ENCODE data around the gene PTCH1.

PTCH1 gene

DNA sequence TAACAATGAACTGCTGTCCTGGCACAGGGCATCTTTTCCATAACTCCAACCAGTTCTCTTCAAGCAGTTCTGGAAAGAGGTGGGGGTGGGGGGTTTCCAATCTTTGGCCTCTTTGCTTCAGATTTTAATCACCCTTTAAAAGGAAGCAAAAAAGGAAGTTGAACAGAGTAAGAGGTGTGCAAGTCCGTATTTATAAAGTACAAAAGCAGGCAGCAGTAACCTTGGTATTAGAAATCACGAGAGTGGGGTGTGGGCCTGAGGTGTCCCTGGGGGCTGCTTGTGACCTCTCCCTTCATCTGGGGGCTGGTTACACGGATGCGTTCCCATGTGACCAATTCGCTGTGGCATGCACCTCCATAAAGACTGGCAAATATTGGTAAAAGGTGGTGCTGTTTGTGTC, 70.5 kb downstream of the PTCH1 start:
- Histone ChIP-seq H3K4me1 (ENCODE audit: control insufficient read depth, insufficient read depth, low read length) (no peaks in the 10 kb centered on the region), H3K9ac (ENCODE audit: low read length) (no peak overlapping the region), H3K36me3 (ENCODE audit: control insufficient read depth, insufficient read depth, low read length, severe bottlenecking) (peaks cover 33% of the 10 kb centered on the region), H3K4me3 (ENCODE audit: low read length) (no peak overlapping the region), H3K9me3 (ENCODE audit: control insufficient read depth, low read length) (no peaks in the 10 kb centered on the region), H3K27me3 (replicated peaks; ENCODE audit: control insufficient read depth, insufficient read depth, low read length) (no peaks in the 10 kb centered on the region)
- no peak for DNase-seq (ENCODE audit: low read depth)

DNA sequence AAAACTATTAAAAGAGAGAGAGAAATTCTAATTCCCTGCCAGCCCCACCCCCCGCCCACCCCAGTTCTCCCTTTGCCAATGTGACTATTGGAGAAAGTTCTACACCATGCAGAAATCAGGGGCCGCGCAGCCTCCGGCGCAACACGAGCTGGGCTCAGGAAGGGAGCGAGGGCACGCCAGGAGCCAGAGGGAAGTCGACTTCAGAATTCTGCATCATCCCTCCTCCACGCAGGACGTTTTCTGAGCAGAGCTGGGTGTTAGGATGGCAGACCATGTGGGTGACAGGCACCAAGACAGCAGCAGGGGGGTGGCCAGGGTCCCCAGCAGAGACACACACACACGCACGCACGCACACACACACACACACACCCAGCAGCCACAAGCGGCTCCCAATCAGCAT, 72.6 kb downstream of the PTCH1 start:
- Histone ChIP-seq H3K9ac (ENCODE audit: low read length) (no peak overlapping the region), H3K4me3 (ENCODE audit: low read length) (no peak overlapping the region), H3K27me3 (replicated peaks; ENCODE audit: control insufficient read depth, insufficient read depth, low read length) (no peaks in the 10 kb centered on the region), H3K9me3 (ENCODE audit: control insufficient read depth, low read length) (no peaks in the 10 kb centered on the region), H3K36me3 (ENCODE audit: control insufficient read depth, insufficient read depth, low read length, severe bottlenecking) (peaks cover 27% of the 10 kb centered on the region), H3K4me1 (ENCODE audit: control insufficient read depth, insufficient read depth, low read length) (no peaks in the 10 kb centered on the region)
- no peak for DNase-seq (ENCODE audit: low read depth)

DNA sequence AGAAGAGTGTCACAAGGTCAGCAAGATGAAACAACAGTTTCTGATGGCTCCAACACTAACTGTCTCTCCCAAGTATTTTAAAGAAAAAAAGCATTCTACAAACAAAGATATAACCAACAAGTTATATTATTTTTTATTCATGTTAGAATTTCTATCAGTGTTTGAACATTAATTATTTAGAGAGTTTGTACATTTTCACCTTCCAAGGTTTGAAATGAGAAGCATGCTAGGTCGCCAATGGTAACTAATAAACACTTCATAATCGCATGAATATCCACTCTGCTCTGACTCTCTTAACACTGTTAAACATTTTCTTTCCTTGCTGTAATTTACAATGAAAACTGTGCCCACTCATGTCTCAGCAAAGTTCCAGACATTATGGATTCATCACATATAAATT, 73.5 kb downstream of the PTCH1 start:
- no peak overlapping the region for H3K9ac ChIP-seq (ENCODE audit: low read length)
- no peaks in the 10 kb centered on the region for H3K4me1 ChIP-seq (ENCODE audit: control insufficient read depth, insufficient read depth, low read length)
- H3K36me3 ChIP-seq (ENCODE audit: control insufficient read depth, insufficient read depth, low read length, severe bottlenecking): peaks cover 27% of the 10 kb centered on the region

DNA sequence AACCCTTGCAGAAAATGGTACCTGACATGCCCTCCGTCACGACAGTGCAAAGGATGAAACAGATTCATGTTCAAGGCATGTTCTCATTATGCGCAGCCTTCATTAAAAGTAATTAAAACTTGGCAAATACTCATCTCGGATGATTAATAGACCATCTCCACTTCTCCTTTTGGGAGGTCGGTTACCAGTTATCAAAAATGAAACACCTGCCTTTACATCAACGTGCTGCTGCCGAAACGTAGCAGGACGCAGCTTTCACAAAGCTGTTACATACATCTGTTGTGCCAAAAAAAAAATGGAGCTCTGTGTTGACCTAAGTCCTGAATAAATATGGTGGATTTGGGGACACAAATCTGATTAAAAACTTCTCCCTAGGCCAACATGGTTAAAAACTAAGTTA, 75.7 kb downstream of the PTCH1 start:
- Histone ChIP-seq H3K4me3 (ENCODE audit: low read length) (no peak overlapping the region), H3K4me1 (ENCODE audit: control insufficient read depth, insufficient read depth, low read length) (no peaks in the 10 kb centered on the region), H3K36me3 (ENCODE audit: control insufficient read depth, insufficient read depth, low read length, severe bottlenecking) (peaks cover 17% of the 10 kb centered on the region), H3K9me3 (ENCODE audit: control insufficient read depth, low read length) (no peaks in the 10 kb centered on the region), H3K9ac (ENCODE audit: low read length) (no peak overlapping the region), H3K27me3 (replicated peaks; ENCODE audit: control insufficient read depth, insufficient read depth, low read length) (no peaks in the 10 kb centered on the region)
- no peak for DNase-seq (ENCODE audit: low read depth)

More for the DNA sequence above, 73.5 kb downstream of the PTCH1 start:
- Histone ChIP-seq H3K4me3 (ENCODE audit: low read length) (no peak overlapping the region), H3K27me3 (replicated peaks; ENCODE audit: control insufficient read depth, insufficient read depth, low read length) (no peaks in the 10 kb centered on the region), H3K9me3 (ENCODE audit: control insufficient read depth, low read length) (no peaks in the 10 kb centered on the region)
- DNase-seq (ENCODE audit: low read depth): no peak

DNA sequence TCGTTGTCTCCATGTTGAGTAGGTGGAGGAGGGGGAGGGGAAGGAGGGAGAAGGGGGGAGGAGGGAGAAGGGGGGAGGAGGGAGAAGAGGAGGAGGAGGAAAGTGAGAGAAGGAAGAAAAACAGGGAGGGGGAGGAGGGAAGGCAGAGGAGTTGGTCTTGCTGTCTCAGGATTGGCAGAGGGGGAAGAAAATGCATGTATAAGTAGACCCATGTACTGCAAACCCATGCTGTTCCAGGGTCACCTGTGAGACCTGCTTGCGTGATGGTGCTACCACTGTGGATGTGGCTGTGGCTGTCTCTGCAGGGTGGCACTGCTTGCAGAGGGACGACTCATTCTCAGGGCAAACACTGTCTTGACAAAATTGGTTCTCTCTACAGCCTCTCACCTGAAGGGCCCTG, 76.3 kb downstream of the PTCH1 start:
- Histone ChIP-seq H3K36me3 (ENCODE audit: control insufficient read depth, insufficient read depth, low read length, severe bottlenecking) (peaks cover 11% of the 10 kb centered on the region), H3K27me3 (replicated peaks; ENCODE audit: control insufficient read depth, insufficient read depth, low read length) (no peaks in the 10 kb centered on the region), H3K4me1 (ENCODE audit: control insufficient read depth, insufficient read depth, low read length) (no peaks in the 10 kb centered on the region), H3K9ac (ENCODE audit: low read length) (no peak overlapping the region), H3K9me3 (ENCODE audit: control insufficient read depth, low read length) (no peaks in the 10 kb centered on the region), H3K4me3 (ENCODE audit: low read length) (no peak overlapping the region)
- DNase-seq (ENCODE audit: low read depth): no peak

DNA sequence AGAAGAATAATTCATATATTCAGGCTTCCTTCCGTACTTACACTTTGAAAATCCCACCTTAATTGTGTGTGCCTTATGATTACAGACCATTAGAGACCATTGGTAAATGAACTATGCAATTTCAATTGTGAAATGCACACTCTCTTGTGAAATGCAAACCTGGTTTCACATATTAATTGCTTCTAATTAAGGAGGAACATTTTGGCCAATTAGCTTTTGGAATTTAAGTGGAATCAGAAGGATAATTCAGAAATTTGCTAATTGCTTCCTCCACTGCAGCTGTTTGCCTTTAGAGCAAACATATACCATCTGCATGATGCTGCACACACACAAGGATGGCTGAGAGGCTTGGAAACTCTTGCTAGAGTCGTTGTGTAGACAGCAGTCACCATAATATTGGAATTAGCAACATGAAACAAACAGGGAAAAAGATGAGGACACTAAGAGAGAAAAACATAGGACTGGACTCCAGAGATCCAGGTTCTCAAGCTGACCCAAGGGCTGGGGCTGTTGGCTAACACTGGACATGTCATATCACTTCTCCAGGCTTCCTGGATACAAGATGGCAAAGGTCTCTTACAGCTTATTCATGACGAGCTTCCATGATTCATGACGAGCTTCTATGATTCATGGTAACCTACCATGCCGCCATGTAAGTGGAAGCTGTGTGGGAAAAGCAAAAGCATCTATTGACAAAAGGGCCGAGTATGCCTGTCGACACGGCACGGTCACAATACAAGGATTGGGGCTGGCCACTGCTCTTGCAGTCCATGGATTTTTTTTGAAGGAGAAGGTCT, 78.0 kb downstream of the PTCH1 start:
- DNase-seq (ENCODE audit: low read depth): no peak
- Histone ChIP-seq H3K4me1 (ENCODE audit: control insufficient read depth, insufficient read depth, low read length) (no peaks in the 10 kb centered on the region), H3K9me3 (ENCODE audit: control insufficient read depth, low read length) (no peaks in the 10 kb centered on the region), H3K27me3 (replicated peaks; ENCODE audit: control insufficient read depth, insufficient read depth, low read length) (no peaks in the 10 kb centered on the region), H3K9ac (ENCODE audit: low read length) (no peak overlapping the region), H3K4me3 (ENCODE audit: low read length) (no peak overlapping the region), H3K36me3 (ENCODE audit: control insufficient read depth, insufficient read depth, low read length, severe bottlenecking) (no peaks in the 10 kb centered on the region)

DNA sequence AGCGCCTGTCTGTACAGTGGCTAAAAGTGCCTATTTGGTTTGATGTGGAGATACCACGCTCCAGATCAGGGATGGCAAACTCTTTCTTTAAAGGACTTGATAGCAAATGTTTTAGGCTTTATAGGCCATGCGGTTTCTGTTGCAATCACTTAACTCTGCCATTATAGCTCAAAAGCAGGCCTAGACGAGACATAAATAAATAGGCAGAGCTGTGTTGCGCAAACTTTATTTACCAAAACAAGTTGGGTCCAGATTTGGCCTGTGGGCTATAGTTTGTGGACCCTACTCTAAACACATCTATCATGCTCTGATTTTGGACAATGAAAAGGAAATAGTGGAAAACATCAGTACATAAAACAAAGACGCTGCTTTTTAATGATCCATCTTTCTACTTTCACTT, 79.2 kb downstream of the PTCH1 start:
- Histone ChIP-seq H3K4me1 (ENCODE audit: control insufficient read depth, insufficient read depth, low read length) (no peaks in the 10 kb centered on the region), H3K9ac (ENCODE audit: low read length) (no peak overlapping the region), H3K36me3 (ENCODE audit: control insufficient read depth, insufficient read depth, low read length, severe bottlenecking) (no peaks in the 10 kb centered on the region), H3K9me3 (ENCODE audit: control insufficient read depth, low read length) (no peaks in the 10 kb centered on the region), H3K4me3 (ENCODE audit: low read length) (no peak overlapping the region), H3K27me3 (replicated peaks; ENCODE audit: control insufficient read depth, insufficient read depth, low read length) (no peaks in the 10 kb centered on the region)
- no peak for DNase-seq (ENCODE audit: low read depth)

DNA sequence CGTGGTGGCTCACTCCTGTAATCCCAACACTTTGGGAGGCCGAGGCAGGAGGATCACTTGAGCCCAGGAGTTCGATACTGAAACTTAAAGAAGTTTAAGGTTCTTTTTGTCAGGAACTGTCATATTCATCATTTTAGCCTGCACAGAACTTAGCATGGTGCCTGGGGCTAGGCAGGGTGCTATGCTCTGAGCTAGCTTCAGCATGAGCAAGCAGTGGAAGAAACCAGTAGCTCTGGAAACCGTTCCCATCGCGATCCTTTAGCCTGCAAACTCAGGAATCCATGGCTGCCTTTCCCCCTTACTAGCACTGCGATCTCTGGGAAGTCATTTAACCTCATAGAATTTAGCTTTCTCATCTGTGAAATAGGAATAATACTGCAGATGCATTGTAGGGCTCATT, 80.4 kb downstream of the PTCH1 start:
- H3K9me3 ChIP-seq (ENCODE audit: control insufficient read depth, low read length): no peaks in the 10 kb centered on the region
- peaks cover 3% of the 10 kb centered on the region for H3K27me3 ChIP-seq (replicated peaks; ENCODE audit: control insufficient read depth, insufficient read depth, low read length)
- H3K4me1 ChIP-seq (ENCODE audit: control insufficient read depth, insufficient read depth, low read length): no peaks in the 10 kb centered on the region
- no peak overlapping the region for H3K4me3 ChIP-seq (ENCODE audit: low read length)
- H3K36me3 ChIP-seq (ENCODE audit: control insufficient read depth, insufficient read depth, low read length, severe bottlenecking): no peaks in the 10 kb centered on the region
- DNase-seq (ENCODE audit: low read depth): no peak
- no peak overlapping the region for H3K9ac ChIP-seq (ENCODE audit: low read length)

DNA sequence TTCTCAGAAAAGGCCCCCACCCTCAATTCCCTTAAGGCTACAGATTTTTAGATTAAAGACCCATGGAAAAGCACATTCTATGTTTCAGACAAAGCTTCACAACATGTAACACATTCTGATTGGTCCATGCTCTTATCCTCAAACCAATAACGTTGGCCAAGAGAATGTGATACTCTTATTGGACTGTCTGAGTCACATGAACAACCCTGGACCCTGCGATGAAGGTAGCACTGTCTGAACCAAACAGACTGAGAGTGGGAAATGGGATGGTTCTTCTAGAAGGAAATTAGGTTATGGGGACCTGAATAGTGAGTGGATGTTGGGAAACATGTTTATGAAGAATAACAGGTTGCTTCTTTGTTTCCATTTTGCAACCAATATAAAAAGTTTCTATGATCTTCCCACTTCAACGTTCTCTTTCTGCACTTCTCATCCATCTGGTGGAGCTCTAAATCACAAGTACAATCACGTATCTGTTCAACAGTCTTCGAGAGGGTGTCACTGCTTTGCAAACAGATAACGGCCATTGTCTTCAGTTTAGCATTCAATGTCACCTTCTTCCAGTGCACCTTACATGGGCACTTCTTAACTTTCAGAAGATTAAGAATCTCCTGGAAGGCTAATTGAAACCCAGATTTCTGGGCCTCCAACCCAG, 81.6 kb downstream of the PTCH1 start:
- no peaks in the 10 kb centered on the region for H3K36me3 ChIP-seq (ENCODE audit: control insufficient read depth, insufficient read depth, low read length, severe bottlenecking)

DNA sequence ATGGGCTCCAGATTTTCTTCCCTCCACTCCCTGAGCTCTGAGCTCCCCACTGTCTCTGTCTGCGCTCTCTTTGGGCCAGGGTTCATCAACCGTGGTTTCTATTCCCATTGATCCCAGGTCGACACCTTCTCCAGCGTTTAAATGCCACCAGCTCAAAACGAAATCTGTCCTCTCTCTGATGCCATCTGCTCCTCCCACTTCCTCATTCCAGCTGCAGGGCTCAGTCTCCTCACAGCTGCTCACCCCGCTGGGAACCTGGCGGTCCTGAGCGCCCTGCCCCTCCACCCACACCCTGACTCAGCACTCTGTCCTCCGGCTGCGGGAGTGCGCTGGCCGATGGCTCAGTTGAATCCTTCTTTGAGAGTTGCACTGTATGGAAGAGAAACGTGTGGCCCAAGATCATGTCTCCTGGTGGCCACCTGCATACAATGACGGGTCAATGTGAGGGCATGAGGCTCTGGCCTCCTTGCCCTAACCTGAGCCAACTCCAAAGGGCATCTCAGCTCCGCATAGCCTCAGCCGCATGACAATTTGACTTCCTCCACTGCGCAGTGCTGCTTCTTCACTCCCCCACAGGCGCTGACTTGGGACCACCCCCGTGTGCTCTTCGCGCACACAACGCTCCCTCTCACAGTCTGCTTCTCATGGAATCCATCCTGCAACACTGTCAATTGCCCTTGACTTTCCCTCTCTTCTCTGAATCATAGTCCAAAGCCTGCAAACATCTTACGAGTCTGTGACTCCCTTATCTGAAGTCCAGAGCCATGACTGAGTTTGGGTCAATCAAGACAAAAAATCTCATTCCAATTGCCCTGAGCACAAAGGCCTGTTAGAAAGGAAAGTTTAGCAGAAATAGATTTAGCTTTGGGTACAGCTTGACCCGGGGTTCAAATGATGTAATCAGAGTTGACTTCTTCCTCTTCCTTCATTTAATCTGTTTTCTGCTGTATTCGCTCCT, 82.4 kb downstream of the PTCH1 start:
- Histone ChIP-seq H3K4me1 (ENCODE audit: control insufficient read depth, insufficient read depth, low read length) (no peaks in the 10 kb centered on the region), H3K36me3 (ENCODE audit: control insufficient read depth, insufficient read depth, low read length, severe bottlenecking) (no peaks in the 10 kb centered on the region), H3K4me3 (ENCODE audit: low read length) (no peak overlapping the region), H3K27me3 (replicated peaks; ENCODE audit: control insufficient read depth, insufficient read depth, low read length) (peaks cover 8% of the 10 kb centered on the region), H3K9ac (ENCODE audit: low read length) (no peak overlapping the region), H3K9me3 (ENCODE audit: control insufficient read depth, low read length) (peaks cover 15% of the 10 kb centered on the region)
- no peak for DNase-seq (ENCODE audit: low read depth)

More for the DNA sequence above, 81.6 kb downstream of the PTCH1 start:
- Histone ChIP-seq H3K4me3 (ENCODE audit: low read length) (no peak overlapping the region), H3K9me3 (ENCODE audit: control insufficient read depth, low read length) (peaks cover 8% of the 10 kb centered on the region), H3K9ac (ENCODE audit: low read length) (no peak overlapping the region), H3K27me3 (replicated peaks; ENCODE audit: control insufficient read depth, insufficient read depth, low read length) (peaks cover 6% of the 10 kb centered on the region), H3K4me1 (ENCODE audit: control insufficient read depth, insufficient read depth, low read length) (no peaks in the 10 kb centered on the region)
- DNase-seq (ENCODE audit: low read depth): no peak

Measured in adipocyte (in vitro differentiated cells).